IPS DF 4.7 (cell line): ENCODE results near the gene IL13.
"Not testable (repeated sequence)": the region's sequence is repeated elsewhere in the genome, so short reads cannot be mapped to it uniquely, and the experiment has no call there.

ENCODE experiments used
- DNase-seq: peaks from one replicate; pipeline ENCODE4 v3.0.0-alpha.2; 2013; ENCODE audit warnings: low spot score; ENCODE audit errors: extremely low read depth

IL13 gene

DNA sequence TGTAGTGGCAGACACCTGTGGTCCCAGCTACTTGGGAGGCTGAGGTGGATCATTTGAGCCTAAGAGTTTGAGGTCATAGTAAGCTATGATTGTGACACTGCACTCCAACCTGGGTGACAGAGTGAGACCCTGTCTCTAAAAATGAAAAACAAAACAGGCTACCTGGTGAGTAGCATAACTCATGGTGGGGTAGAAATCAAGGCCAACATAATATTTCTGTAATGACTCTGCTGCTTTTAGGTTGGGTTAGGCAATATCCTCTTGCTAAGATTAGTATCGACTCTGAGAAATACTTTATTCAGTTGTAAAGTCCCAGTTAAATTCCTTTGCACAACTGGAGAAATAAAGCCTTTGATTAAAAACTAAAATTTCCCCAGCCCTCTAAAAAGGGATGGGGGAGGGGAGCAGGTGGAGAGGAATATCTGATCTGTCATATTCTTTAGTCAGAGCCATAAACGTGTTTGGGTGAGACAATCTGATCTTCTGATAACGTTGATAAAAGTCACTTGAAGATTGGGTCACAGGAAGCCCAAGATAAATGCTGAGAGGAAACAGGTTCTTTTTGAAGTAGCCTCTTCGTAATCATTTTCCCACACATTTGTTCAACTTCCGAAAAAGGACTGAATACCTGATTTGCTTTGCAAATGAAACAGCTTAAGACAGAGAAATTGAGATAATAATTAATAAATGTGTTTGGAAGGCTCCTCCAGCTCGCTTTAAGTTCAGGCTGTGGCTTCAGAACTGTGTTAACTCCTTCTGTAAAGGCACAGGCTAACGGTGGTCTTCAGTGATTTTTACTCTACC, 30.8 kb downstream of the IL13 start:
- DNase-seq = no peak

DNA sequence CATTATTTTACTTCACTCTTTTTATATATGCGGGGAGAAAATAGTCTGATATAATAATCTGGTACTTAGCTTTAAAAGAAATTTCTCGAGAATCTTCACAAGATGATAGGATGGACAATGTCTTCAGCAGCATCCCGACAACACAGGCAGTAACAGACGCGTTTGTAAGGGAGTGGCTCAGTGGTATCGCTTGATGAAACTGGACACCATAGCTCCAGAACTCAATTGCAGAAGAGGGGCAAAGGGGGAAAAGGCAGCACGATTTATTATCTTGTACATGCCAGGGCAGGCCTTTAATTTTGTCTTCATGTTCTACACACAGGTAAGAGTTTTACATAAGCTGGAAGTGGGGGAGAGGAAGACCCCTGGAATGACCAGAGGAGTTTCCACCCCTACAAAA, 31.5 kb downstream of the IL13 start:
- no peak for DNase-seq

DNA sequence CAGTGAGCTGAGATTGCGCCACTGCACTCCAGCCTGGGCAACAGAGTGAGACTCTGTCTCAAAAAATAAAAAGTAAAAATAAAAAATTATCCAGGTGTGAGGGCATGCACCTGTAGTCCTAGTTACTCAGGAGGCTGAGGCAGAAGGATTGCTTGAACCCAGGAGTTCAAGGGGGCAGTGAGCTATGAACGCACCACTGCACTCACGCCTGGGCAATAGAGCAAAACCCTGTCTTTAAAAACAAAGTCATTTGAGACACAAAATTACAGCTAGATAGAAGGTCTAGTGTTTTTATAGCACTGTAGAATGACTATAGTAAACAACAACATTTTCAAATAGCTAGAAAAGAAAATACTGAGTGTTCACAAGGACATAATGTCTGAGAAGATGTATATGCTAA, 32.2 kb downstream of the IL13 start:
- no peak for DNase-seq

DNA sequence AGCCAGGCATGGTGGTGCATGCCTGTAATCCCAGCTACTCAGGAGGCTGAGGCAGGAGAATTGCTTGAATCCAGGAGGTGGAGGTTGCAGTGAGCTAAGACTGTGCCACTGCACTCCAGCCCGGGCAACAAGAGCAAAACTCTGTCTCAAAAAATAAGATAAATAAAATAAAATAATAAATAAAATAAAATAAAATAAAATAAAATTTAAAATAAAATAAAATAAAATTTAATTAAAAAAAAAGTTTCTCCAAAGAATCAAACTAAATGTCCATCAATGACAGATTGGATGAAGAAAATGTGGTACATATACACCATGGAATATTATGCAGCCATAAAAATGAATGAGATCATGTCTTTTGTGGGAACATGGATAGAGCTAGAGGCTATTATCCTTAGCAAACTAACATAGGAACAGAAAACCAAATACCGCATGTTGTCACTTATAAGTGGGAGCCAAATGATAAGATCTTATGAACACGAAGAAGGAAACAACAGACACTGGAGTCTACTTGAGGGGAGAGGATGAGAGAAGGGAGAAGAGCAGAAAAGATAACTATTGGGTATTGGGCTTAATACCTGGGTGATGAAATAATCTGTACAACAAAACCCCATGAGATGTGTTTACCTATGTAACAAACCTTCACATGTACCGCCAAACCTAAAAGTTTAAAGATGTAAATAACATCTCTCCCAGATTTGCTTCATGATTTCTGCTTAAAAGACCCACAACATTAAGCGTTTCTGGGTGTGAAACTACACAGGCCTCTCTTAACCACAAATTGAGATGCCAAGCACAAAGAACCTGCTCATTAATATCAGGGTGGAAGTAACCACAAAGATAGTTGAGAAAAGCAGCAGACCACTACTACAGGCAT, 34.0 kb downstream of the IL13 start:
- DNase-seq = not testable (repeated sequence)

DNA sequence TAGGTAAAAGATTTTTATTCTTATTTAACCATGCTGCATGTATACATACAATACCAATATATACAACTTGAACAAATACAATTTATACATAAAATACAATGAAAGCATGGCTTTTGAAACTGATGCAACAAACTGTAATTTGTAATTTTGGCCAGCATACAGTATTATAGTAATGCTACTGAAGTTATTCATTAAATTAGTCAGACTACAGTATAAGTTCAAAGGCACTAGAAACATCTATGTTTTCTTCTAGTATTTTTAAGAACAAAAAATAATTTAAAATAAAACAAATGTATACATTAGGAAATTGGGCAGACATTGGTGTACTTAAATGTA, 34.6 kb downstream of the IL13 start:
- DNase-seq = no peak

DNA sequence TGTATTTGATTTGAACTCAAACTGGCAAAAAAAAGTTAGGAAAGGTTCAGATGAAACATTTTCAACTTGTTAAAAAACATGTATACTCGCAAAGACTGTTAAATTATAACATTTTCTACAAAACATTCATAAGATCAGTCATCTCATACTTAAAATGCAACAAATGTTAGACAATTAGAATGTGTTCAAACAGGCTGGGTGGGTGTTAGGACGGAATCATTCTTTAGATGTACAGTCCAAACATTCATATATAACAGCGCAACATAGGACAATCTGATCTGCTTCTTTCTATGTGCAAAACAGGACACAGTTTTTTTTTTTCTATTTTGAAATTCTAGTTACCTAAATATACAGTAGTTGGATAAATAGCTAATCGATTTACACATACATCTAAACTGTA, 38.0 kb downstream of the IL13 start:
- DNase-seq = no peak

DNA sequence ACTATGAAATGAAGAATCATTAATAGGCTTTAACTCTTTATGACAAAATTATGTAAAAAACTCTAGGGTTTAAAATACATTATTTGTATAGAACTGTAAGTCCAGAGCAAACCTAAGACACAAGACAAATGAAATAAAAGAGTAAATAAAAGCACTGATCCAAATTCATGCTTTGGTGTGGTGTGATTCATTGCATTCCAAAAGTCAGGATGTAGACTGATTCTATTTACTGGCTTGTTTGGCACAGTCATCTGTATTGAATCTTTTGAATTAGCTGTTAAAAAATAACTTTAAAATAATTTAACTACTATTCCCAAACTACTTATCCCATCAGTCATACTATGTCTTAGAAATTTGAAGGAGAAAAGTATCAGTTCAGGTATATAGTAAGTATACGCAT, 46.9 kb downstream of the IL13 start:
- no peak for DNase-seq

DNA sequence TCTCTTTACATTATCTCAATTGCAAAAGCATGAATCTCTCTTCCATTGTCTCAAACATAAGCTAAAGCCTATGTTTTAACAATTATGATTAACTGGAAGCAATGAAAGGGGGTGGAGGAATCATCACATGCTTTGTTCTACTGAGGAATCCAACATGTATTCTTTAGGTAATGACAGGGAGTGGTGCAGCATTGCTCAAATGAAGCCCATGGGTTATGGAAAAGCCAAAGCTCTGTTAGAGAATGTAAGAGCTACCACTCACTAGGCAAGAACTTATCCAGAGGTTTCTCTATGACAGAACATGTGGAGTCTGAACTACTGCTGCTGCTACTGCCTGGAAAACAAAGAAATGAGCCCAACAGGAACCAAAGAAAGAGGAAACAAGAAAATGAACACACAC, 50.7 kb downstream of the IL13 start:
- no peak for DNase-seq
